ENCODE results near the gene CNOT11. TPM values are rescaled to one million over a fixed set of nuclear protein-coding genes. Genes with fewer than 3 reads are reported as not detected.

The CNOT11 gene
- total RNA-seq = 10 to 100 TPM; 28.0 to 53.2 (median 41.8) TPM

DNA sequence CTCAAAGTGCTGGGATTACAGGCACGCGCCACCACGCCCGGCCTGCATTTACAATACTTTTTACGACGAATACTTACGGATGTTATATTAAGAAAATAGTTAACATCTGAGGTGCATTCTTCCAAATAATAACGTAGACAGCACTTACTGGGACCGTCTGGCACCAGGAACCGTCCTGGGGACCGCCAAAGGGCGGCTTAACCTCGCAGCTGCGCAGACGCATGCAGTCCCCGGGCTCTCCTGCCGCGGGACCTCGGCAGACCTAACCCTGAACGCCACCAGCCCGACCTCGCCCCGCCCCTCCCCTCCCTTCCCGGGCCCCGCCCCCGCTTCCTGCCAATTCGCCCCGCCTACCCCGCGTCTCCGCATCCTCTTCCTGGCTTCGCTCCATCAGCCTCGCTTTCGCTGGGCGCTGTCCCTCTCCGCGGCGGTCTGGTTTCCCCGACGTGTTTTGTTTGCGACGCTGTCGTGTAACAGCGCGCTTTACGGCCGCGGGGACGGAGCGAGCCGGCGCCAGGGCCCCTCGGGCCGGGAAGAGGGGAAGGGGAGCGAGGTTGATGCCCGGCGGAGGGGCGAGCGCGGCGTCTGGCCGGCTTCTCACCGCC, at the start of gene CNOT11:
CNOT11 (plus strand) TSS at position 479 of the 605 bp plus-strand sequence; CDS start at position 558, 79 bp downstream.
- peak; percentile 92 for DNase-seq
- TF ChIP-seq, protein P1, sequence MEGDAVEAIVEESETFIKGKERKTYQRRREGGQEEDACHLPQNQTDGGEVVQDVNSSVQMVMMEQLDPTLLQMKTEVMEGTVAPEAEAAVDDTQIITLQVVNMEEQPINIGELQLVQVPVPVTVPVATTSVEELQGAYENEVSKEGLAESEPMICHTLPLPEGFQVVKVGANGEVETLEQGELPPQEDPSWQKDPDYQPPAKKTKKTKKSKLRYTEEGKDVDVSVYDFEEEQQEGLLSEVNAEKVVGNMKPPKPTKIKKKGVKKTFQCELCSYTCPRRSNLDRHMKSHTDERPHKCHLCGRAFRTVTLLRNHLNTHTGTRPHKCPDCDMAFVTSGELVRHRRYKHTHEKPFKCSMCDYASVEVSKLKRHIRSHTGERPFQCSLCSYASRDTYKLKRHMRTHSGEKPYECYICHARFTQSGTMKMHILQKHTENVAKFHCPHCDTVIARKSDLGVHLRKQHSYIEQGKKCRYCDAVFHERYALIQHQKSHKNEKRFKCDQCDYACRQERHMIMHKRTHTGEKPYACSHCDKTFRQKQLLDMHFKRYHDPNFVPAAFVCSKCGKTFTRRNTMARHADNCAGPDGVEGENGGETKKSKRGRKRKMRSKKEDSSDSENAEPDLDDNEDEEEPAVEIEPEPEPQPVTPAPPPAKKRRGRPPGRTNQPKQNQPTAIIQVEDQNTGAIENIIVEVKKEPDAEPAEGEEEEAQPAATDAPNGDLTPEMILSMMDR (IDR thresholded peaks at IDR 0.05) = peak in 1 of 6 experiments; percentile 23
- peak in 3 of 4 donors; percentile 79 to 92 (median 82) for TF ChIP-seq POLR2A (IDR thresholded peaks at IDR 0.05)
- Histone ChIP-seq H3K36me3 (peaks cover 0 to under 1% (median 0%) of the 10 kb centered on the region in 3 donors), H3K27me3 (no peaks in the 10 kb centered on the region), H3K4me1 (peaks cover 20 to 54% (median 37%) of the 10 kb centered on the region in 3 donors), H3K4me3 (peak within 1 kb of the TSS; percentile 91 to 99 (median 98)), H3K27ac (peak within 1 kb of the TSS; percentile 93 to 99 (median 98)), H3K9me3 (no peaks in the 10 kb centered on the region)
- WGBS, 2 donors = 0 to 1% methylated on average over 8 to 15 of the region's 63 CpGs
- intact Hi-C loops (cut with DNase I) = loop anchor here (10.0 kb wide), 1 partner anchor 52 kb away; the partner anchor contains the start of gene RNF149

GRCh38 chr2:101204400-101205115, 48.1 kb upstream of the CNOT11 start:
- no peak overlapping the region for H3K27ac ChIP-seq
- no peaks in the 10 kb centered on the region for H3K9me3 ChIP-seq
- H3K4me1 ChIP-seq = peaks cover 0 to 27% (median 19%) of the 10 kb centered on the region in 3 donors
- no peaks in the 10 kb centered on the region for H3K27me3 ChIP-seq
- DNase-seq = no peak
- no peak overlapping the region for H3K4me3 ChIP-seq
- TF ChIP-seq, protein P1 (IDR thresholded peaks at IDR 0.05) = peak in 1 of 6 experiments; percentile 4
- no peak for TF ChIP-seq POLR2A (IDR thresholded peaks at IDR 0.05)
- no peaks in the 10 kb centered on the region for H3K36me3 ChIP-seq
- intact Hi-C loops (cut with DNase I) = loop anchor here (10.0 kb wide), 2 partner anchors 50 to 170 kb away; partner anchors contain the start of gene TBC1D8
- 85% methylated on average over 4 of the region's 4 CpGs for WGBS, 2 donors

DNA sequence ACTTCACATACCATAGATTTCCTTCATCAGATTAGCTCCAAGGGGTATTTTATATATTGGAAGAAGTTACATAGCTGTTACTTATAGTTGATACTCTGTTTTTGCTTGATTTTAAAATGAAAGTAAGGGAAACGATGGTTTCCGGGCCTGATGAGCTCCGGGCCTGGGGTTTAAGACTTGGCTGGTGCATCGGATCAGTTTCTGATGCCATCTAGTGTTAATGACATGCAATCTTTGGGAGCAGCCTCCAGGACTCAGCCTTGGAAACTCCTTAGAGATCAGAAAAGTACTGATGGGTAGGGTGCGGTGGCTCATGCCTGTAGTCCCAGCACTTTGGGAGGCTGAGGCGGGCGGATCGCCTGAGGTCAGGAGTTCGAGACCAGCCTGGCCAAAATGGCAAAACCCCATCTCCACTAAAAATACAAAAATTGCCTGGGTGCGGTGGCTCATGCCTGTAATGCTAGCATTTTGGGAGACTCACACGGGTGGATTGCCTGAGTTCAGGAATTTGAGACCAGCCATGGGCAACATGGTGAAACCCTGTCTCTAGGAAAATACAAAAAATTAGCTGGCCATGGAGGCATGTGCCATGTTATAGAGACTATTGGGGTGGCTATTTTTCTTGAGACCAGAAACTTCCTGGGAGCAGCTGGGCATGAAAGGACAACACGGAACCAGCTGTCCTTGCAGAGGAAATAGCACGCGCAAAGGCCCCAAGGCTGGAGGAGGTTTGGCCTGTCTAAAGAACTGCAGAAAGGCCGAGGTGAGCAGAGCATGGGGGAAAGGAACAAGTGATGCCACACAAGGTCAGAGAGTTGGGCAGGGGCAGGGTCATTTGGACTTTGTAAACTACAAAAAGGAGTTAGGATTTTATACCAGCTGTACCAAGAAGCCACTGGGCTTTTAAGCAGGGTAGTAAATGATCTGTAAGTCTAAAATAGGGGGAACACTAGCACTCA, 46.9 kb upstream of the CNOT11 start:
- H3K9me3 ChIP-seq = no peaks in the 10 kb centered on the region
- intact Hi-C loops (cut with DNase I) = loop anchor here (10.0 kb wide), 2 partner anchors 51 to 171 kb away; partner anchors contain the start of gene TBC1D8
- no peaks in the 10 kb centered on the region for H3K27me3 ChIP-seq
- H3K27ac ChIP-seq = peak overlapping the region in 2 of 4 donors; percentile 26 to 30
- H3K4me1 ChIP-seq = peaks cover 0 to 14% (median 12%) of the 10 kb centered on the region in 3 donors
- TF ChIP-seq, protein P1 (IDR thresholded peaks at IDR 0.05) = peak; percentile 26 to 74 (median 56)
- TF ChIP-seq POLR2A (IDR thresholded peaks at IDR 0.05) = no peak
- WGBS, 2 donors = 30 to 47% methylated on average over 10 to 13 of the region's 15 CpGs
- no peaks in the 10 kb centered on the region for H3K36me3 ChIP-seq
- DNase-seq = no peak
- peak overlapping the region in 3 of 4 donors; percentile 13 to 51 (median 22) for H3K4me3 ChIP-seq

DNA sequence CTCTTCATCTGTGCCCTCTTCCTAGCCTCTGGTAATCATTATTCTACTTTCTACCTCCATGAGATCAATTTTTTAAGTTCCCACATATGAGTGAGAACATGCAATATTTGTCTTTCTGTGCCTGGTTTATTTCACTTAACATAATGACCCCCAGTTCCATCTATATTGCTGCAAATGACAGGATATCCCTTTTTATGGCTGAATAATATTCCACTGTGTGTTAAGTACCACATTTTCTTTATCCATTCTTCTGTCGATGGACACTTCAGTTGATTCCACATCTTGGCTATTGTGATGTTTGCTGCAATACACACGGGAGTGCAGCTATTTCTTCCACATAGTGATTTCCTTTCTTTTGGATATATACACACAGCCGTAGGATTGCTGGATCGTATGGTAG, 43.9 kb upstream of the CNOT11 start:
- no peaks in the 10 kb centered on the region for H3K9me3 ChIP-seq
- H3K4me3 ChIP-seq = no peak overlapping the region
- H3K36me3 ChIP-seq = no peaks in the 10 kb centered on the region
- peaks cover 0 to 10% (median 7%) of the 10 kb centered on the region in 3 donors for H3K4me1 ChIP-seq
- DNase-seq = no peak
- no peak overlapping the region for H3K27ac ChIP-seq
- H3K27me3 ChIP-seq = no peaks in the 10 kb centered on the region
- intact Hi-C loops (cut with DNase I) = loop anchor here (10.0 kb wide), 2 partner anchors 54 to 174 kb away; partner anchors contain the start of gene TBC1D8
- 63 to 69% methylated on average over 4 of the region's 4 CpGs for WGBS, 2 donors
- no peak for TF ChIP-seq POLR2A (IDR thresholded peaks at IDR 0.05)
- TF ChIP-seq, protein P1 (IDR thresholded peaks at IDR 0.05) = no peak
